Activated CD4-positive, CD25-positive, alpha-beta regulatory T cell treated with anti-CD3 and anti-CD28 coated beads, Interleukin-2, amount 50 U/mL, for 16 hours (primary cell): ENCODE data around the gene PRR36.
"Not testable (repeated sequence)": the region's sequence is repeated elsewhere in the genome, so short reads cannot be mapped to it uniquely, and the experiment has no call there.

Experiments
- DNase-seq: peaks from one replicate; pipeline ENCODE4 v3.0.0-alpha.2; 2020; ENCODE audit warnings: low read depth, low spot score

PRR36 gene

GRCh38 chr19:7899751-7900378, 25.7 kb upstream of the PRR36 start:
- DNase-seq: no peak

- DNase-seq: no peak
These were observed 24.8 kb upstream of the PRR36 start for GRCh38 chr19:7898967-7899366.

- DNase-seq: no peak
These were observed 23.1 kb upstream of the PRR36 start for GRCh38 chr19:7897292-7897691.

- no peak for DNase-seq
These were observed 21.4 kb upstream of the PRR36 start for GRCh38 chr19:7895565-7895964.

- DNase-seq: no peak
These were observed 20.6 kb upstream of the PRR36 start for GRCh38 chr19:7894612-7895309.

- DNase-seq: not testable (repeated sequence)
These were observed 19.3 kb upstream of the PRR36 start for GRCh38 chr19:7893362-7894101.

GRCh38 chr19:7888826-7889217, 14.6 kb upstream of the PRR36 start:
- DNase-seq: no peak

GRCh38 chr19:7888145-7888825, 14.1 kb upstream of the PRR36 start, which contains the start of gene LRRC8E:
Gene LRRC8E (plus strand): TSS chr19:7888510. CDS start chr19:7895604, 7,094 bp downstream.
- no peak for DNase-seq

- no peak for DNase-seq
These were observed 13.4 kb upstream of the PRR36 start for GRCh38 chr19:7887408-7888144.

GRCh38 chr19:7885818-7886217, 11.6 kb upstream of the PRR36 start:
- DNase-seq: no peak

GRCh38 chr19:7883796-7884570, 9.8 kb upstream of the PRR36 start:
- no peak for DNase-seq

- no peak for DNase-seq
These were observed 8.9 kb upstream of the PRR36 start for GRCh38 chr19:7883105-7883504.

- no peak for DNase-seq
These were observed 7.7 kb upstream of the PRR36 start for GRCh38 chr19:7881910-7882309.

- no peak for DNase-seq
These were observed 5.6 kb upstream of the PRR36 start for GRCh38 chr19:7879836-7880235.

- DNase-seq: no peak
These were observed 5.1 kb upstream of the PRR36 start for GRCh38 chr19:7879111-7879807.

- no peak for DNase-seq
These were observed 3.2 kb upstream of the PRR36 start for GRCh38 chr19:7877249-7877836.

- no peak for DNase-seq
These were observed 695 bp upstream of the PRR36 start for GRCh38 chr19:7874897-7875273.

- no peak for DNase-seq
These were observed 700 bp downstream of the PRR36 start for GRCh38 chr19:7873304-7874075.
